GM12872 (cell line): ENCODE data around the gene FGF12.
A peak's percentile ranks its signal among the peaks of the same experiment; 100 is the strongest.

Experiments
- CTCF ChIP-seq: IDR thresholded peaks from 3 replicates; pipeline ENCODE4 v1.5.1; 2011; ENCODE audit warnings: low read depth, mild to moderate bottlenecking, low read length, moderate library complexity; ENCODE audit not compliant: insufficient read depth

The FGF12 gene

GRCh38 chr3:192092388-192093005 is 634.8 kb downstream of the FGF12 start:
- TF ChIP-seq CTCF: no peak

GRCh38 chr3:192091831-192092230 is 635.5 kb downstream of the FGF12 start:
- TF ChIP-seq CTCF: no peak

GRCh38 chr3:192090586-192090985 is 636.8 kb downstream of the FGF12 start:
- TF ChIP-seq CTCF: peak; percentile 64
